Colonic mucosa (tissue), 4 donors: Measurements from ENCODE around the gene AGPAT3. TPM values are rescaled to one million over a fixed set of nuclear protein-coding genes. Genes with fewer than 3 reads are reported as not detected.

ENCODE experiments used
- DNase-seq: peaks from one replicate; pipeline ENCODE4 v3.0.0-alpha.2; 2020
- H3K27ac ChIP-seq: fragments of 200-600 bp; one replicate; pipeline ENCODE4 v1.8.0; 2021
- H3K27me3 ChIP-seq: fragments of 200-600 bp; one replicate; pipeline ENCODE4 v1.8.0; 2021
- H3K36me3 ChIP-seq: fragments of 200-600 bp; one replicate; pipeline ENCODE4 v1.8.0; 2021
- H3K4me1 ChIP-seq: fragments of 200-600 bp; one replicate; pipeline ENCODE4 v1.8.0; 2021; ENCODE audit warnings: mild to moderate bottlenecking
- H3K4me3 ChIP-seq: fragments of 200-600 bp; one replicate; pipeline ENCODE4 v1.8.0; 2021
- H3K9ac ChIP-seq, 2 donors: one replicate each; pipeline ENCODE4 v1.7.0; 2013; ENCODE audit warnings: control low read depth in 2 of 2, low read depth in 2 of 2, low read length in 2 of 2
- H3K9me3 ChIP-seq: fragments of 200-600 bp; one replicate; pipeline ENCODE4 v1.8.0; 2021
- intact Hi-C: fragments of 100-400 bp; cut with DNase I; formaldehyde crosslinking; loops from one replicate; pipeline ENCODE4 v1.14.1; 2022
- total RNA-seq, 2 donors: library from RNA; stranded (reverse); fragmentation: NEBNext Ultra II Directional in 1 of 2; extraction: Animal tissue kit (Norgen Biotek cat#: 25700) in 1 of 2; gene quantifications; one replicate each; pipeline ENCODE4 v1.2.1, GENCODE V29; 2021
- TF ChIP-seq, protein P1 (sequence below): fragments of 200-600 bp; IDR thresholded peaks from one replicate; pipeline ENCODE4 v1.8.0; 2022; ENCODE audit warnings: antibody characterized with exemption, mild to moderate bottlenecking
- donor health status: healthy.
- donor health status: DM: no; HTN: no; CAD: no.
- donor health status: DM: no; HTN: no; CAD: no.

AGPAT3 gene
- total RNA-seq, 2 donors from 2014 or later, result 82.2 to 101 TPM

DNA sequence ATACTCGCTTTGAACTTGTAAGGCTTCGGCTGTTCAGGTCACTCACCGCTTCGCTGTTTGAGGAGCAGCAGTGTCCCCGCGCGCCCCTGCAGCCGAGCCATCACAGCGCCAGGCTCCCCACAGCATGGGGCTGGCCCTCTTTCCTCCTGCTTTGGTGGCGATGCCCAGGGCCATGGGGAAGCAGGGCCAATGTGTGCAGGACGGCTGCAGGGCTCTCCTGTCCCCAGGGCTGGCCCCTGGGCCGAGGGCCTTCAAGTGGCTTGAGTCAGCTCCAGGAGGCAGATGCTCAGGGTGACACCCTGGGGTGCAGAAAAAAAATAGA is 108.6 kb downstream of the AGPAT3 start:
- no peaks in the 10 kb centered on the region for H3K4me1 ChIP-seq
- H3K36me3 ChIP-seq, result peaks cover 10% of the 10 kb centered on the region
- H3K27me3 ChIP-seq, result no peaks in the 10 kb centered on the region
- H3K27ac ChIP-seq, result no peak overlapping the region
- no peaks in the 10 kb centered on the region for H3K9me3 ChIP-seq
- no peak for DNase-seq
- intact Hi-C loops, result no loop called here
- TF ChIP-seq, protein P1, sequence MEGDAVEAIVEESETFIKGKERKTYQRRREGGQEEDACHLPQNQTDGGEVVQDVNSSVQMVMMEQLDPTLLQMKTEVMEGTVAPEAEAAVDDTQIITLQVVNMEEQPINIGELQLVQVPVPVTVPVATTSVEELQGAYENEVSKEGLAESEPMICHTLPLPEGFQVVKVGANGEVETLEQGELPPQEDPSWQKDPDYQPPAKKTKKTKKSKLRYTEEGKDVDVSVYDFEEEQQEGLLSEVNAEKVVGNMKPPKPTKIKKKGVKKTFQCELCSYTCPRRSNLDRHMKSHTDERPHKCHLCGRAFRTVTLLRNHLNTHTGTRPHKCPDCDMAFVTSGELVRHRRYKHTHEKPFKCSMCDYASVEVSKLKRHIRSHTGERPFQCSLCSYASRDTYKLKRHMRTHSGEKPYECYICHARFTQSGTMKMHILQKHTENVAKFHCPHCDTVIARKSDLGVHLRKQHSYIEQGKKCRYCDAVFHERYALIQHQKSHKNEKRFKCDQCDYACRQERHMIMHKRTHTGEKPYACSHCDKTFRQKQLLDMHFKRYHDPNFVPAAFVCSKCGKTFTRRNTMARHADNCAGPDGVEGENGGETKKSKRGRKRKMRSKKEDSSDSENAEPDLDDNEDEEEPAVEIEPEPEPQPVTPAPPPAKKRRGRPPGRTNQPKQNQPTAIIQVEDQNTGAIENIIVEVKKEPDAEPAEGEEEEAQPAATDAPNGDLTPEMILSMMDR, result no peak
- no peak overlapping the region for H3K4me3 ChIP-seq
- no peak overlapping the region for H3K9ac ChIP-seq

DNA sequence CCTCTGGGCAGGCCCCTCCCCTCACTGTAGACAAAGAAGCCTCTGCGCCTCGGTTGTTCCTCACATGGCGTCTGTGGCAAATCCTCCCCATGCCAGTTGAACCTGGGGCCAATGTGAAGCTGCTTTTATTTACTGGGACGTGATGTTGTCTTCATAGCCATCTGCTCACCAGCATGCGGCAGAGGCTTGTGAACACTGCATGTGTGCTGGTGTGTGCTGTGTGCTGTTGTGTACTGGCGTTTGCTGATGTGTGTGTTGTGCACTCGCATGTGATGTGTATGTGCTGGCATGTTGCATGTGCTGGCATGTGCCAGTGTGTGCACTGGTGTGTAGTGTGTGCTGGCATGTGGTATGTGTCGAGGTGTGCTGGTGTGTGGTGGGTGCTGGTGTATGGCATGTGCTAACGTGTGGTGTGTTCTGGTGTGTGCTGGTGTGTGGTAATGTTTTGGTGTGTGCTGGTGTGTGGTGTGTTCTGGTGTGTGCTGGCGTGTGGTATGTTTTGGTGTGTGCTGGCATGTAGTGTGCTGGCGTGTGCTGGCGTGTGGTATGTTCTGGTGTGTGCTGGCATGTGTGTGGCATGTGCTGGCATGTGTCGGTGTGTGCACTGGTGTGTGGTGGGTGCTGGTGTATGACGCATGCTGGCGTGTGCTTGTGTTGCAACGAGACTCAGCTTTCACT is 109.9 kb downstream of the AGPAT3 start:
- Histone ChIP-seq H3K4me1 (no peaks in the 10 kb centered on the region), H3K9me3 (no peaks in the 10 kb centered on the region), H3K27me3 (no peaks in the 10 kb centered on the region), H3K27ac (no peak overlapping the region), H3K4me3 (no peak overlapping the region), H3K36me3 (peaks cover 10% of the 10 kb centered on the region), H3K9ac (no peak overlapping the region)
- intact Hi-C loops, result loop anchor here (1.0 kb wide), 1 partner anchor 165 kb away; no protein-coding TSS in a partner anchor
- TF ChIP-seq, protein P1, result no peak
- no peak for DNase-seq

DNA sequence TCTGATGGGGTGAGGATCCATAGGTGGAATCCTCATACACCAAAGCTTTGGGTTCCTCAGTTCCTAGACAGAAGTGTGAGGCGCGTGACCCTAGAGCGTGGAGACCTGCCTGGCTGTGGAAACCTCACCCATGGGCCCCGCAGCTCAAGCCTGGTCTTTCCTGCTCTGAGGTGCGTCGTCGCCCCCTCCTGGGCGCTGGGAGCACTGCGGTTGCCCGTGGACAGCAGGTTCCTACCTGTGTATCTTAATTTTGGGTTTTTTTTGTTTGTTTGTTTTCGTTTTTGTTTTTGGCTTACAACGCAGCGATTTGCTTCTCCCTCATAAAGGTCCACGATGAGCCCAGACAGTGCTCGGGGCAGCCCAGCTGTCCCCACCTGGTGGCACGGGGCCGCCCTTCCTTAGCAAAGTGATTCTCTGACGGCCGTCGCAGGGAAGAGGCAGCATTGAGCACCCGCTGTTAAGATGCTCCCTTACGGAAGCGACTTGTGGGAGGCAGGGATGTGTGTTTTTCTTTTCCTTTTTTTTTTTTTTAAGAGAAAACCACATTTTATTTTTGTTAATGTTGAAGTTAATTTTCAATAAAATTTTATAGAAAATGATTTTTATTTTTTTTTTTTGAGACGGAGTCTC is 110.6 kb downstream of the AGPAT3 start:
- intact Hi-C loops, result loop anchor here (1.0 kb wide), 1 partner anchor 165 kb away; no protein-coding TSS in a partner anchor
- Histone ChIP-seq H3K9me3 (no peaks in the 10 kb centered on the region), H3K4me3 (no peak overlapping the region), H3K27me3 (no peaks in the 10 kb centered on the region), H3K36me3 (peaks cover 7% of the 10 kb centered on the region), H3K27ac (no peak overlapping the region), H3K4me1 (no peaks in the 10 kb centered on the region), H3K9ac (no peak overlapping the region)
- DNase-seq, result peak; percentile 85
- TF ChIP-seq, protein P1, result peak; percentile 94

DNA sequence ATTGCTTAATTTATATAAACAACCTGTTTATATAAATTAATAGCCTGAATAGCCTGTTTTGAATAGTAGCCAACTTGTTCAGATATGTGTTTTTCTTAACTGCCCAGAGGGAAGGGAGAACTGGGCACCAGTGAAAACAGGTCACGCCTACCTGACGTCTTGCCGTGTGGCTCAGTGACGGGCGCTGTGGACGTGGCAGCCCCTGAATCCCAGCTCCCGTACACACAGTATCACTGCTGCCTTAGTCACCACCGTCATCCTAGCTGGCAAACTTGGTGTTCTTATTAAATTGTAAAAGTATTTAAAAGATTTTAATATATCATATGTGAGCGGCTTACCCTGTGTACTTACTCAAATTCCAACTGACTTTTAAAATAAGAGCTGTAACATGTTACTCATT is 111.6 kb downstream of the AGPAT3 start:
- Histone ChIP-seq H3K27ac (no peak overlapping the region), H3K36me3 (no peaks in the 10 kb centered on the region)
- intact Hi-C loops, result no loop called here

DNA sequence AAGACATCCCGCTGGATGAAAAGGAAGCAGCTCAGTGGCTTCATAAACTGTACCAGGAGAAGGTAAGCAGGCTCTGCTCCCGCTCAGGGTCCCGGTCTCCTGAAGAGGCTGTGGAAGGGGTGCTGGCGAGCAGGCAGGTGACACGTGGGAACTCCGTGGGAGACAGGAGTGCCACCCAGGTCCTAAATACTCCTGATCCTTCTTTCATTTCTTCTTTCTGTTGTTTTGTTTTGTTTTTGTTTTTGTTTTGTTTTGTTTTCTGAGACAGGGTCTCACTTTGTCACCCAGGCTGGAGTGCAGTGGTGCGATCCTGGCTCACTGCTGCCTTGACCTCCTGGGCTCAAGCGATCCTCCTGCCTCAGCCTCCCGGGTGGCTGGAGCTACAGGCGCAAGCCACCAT is 113.0 kb downstream of the AGPAT3 start:
- Histone ChIP-seq H3K9me3 (no peaks in the 10 kb centered on the region), H3K27me3 (no peaks in the 10 kb centered on the region), H3K9ac (no peak overlapping the region), H3K27ac (no peak overlapping the region), H3K4me1 (no peaks in the 10 kb centered on the region), H3K4me3 (no peak overlapping the region), H3K36me3 (peaks cover 4% of the 10 kb centered on the region)
- DNase-seq, result no peak
- TF ChIP-seq, protein P1, result no peak
- intact Hi-C loops, result no loop called here

More for the DNA sequence above, 111.6 kb downstream of the AGPAT3 start:
- Histone ChIP-seq H3K9me3 (no peaks in the 10 kb centered on the region), H3K4me1 (no peaks in the 10 kb centered on the region), H3K9ac (no peak overlapping the region), H3K4me3 (no peak overlapping the region), H3K27me3 (no peaks in the 10 kb centered on the region)
- DNase-seq, result no peak
- TF ChIP-seq, protein P1, result no peak
